Stimulated activated CD4-positive, alpha-beta T cell treated with anti-CD3 and anti-CD28 coated beads, Interleukin-12 subunit alpha, Interleukin-12 subunit beta, amount 100 ng/mL, for 4 hours (primary cell): ENCODE measurements around the gene PMPCA.

Experiments used
- DNase-seq: peaks from one replicate; pipeline ENCODE4 v3.0.0-alpha.2; 2020

The PMPCA gene

GRCh38 chr9:136460772-136461325, 50.4 kb downstream of the PMPCA start:
- no peak for DNase-seq

DNA sequence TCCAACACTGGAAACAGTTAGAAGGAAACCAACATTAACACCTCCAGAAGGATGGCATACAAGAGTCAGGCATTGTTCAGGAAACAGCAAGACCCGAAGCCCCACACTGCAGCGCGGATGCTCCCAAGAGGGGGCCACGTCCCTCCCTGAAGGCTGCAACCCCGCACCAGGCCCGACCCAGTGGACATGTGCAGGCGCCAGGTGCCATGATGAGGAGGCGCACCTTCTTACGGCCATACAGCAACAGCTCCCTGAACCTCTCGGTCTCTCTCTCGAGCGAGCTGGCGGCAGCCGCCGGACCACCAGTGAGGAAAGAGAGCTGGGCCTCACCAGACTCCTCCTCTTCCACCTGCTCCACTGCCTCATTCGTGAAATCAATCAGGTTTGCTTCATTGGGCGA, 52.2 kb downstream of the PMPCA start:
- no peak for DNase-seq

DNA sequence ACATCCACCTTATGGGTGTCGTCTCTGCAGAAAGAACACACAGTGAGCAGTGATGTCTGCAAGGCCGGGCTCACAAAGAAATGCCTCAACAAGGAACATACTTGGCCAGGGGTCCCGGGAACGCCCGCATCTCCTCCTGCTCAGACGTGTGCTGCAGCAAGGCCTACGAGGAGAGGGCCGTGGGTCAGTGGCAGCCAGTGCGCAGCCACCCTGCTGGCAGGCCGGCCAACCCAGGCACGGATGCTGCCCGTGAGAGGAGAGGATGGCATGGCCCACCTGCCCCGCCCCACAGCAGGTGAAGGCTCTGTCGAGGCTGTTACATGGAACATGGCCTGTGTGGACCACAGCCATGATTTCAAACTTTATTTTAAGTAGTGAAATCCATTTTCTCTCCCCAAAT, 53.1 kb downstream of the PMPCA start:
- DNase-seq: no peak

DNA sequence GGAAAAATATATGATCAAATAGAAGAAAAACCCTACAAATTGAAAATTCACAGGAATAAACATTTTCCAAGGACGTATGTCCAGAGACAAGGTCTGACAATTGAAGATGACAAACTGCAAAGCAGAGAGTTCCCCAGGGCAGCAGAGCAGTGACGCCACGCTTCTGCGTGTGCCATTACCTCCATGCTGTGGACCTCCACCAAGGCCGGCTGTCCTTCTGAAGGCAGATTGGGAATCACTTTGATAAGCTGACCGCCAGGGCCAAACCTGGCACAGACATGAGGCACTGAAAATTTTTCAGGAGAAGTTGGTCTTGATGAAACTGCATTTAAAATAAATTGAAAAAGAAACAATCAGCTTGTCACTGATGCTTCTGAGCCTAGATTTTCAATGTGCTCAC, 53.8 kb downstream of the PMPCA start:
- no peak for DNase-seq

- DNase-seq: no peak
Measured at GRCh38 chr9:136465500-136466154, 55.2 kb downstream of the PMPCA start.

DNA sequence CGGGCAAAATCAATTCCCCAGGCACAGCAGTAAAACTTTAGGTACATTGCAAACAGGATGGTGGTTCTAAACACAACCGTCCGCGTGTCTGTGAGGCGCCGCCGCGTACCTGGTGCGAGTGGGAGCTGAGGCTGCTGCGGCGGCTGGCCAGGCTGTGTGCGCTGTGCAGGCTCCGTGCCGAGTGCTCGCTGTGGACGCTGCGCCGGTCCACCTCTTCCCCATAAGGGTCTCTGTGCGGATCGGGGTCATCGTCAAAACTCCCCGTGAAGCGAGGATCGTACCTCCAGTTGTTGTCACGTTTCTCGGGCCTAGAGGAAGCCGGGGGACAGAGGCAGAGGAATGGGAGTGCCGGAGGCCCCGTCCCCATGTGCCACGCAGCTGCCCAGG, 55.7 kb downstream of the PMPCA start:
- no peak for DNase-seq

DNA sequence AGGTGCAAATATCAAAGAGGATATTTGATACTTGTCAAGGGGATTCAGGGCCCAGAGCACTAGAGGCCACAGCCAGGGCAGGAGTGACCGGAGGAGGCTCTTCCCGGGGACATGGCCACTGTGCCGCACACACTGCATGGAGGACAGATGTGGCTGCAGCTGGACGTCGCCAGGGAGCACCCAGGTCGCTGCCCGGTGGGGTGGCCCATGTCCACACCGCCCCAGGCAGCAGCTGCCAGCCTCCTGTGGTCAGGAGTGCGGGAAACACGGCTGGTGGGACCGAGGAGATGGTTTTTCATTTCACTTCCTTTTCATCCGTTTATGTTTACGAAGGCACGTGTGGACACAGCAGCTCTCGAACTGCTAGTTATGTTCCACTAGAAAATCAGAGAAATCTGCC, 57.3 kb downstream of the PMPCA start:
- DNase-seq: no peak

DNA sequence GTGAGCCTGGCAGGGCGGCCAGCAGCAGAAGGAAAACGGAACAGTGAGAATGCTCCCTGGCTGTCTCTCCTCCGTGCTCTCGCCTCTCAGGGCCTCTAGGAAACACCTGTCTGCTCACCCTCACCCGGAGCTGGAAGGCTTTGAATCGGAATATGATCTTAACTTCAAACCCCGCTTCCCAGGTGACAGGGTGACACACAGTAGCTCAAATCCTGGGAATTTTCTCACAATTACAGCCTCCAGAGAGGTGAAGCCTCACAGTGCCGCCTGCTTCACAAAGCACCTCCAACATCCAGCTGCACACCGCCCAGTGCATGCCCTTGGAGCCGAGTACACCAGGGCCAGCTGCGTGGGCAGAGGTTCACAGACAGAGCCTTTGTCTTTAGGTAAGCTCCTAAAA, 59.9 kb downstream of the PMPCA start:
- no peak for DNase-seq

GRCh38 chr9:136470792-136471469, 60.5 kb downstream of the PMPCA start:
- DNase-seq: no peak

- no peak for DNase-seq
Measured at GRCh38 chr9:136471802-136472487, 61.5 kb downstream of the PMPCA start.

GRCh38 chr9:136472640-136473353, 62.3 kb downstream of the PMPCA start:
- no peak for DNase-seq

DNA sequence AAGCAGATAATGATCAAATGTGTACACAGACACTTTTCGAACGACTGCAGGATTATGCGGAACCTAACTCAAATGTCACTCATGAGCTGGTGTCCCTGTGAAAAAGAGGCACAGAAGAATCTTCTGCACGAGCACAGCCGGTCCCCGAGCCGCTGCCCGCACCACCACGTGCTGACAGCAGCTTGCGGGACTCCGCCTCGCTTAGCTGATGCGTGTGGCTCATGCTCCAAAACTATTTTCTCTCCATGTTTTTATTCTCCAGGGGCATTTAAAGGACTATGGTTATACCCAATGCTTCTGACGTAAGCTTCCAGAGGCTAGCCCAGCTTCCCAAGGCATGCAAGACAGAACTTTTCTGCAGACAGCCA, 62.9 kb downstream of the PMPCA start:
- no peak for DNase-seq
